AG04449 (cell line): Measurements from ENCODE around the gene ZNF92.
"Not testable (repeated sequence)": the region's sequence is repeated elsewhere in the genome, so short reads cannot be mapped to it uniquely, and the experiment has no call there.

Experiments
- CTCF ChIA-PET: fragments of 350-600 bp; formaldehyde crosslinking; extraction: SDS; loops from one replicate; lab custom pipeline; 2021; ENCODE audit warnings: antibody characterized with exemption; lab: Yijun Ruan, JAX
- POLR2A ChIA-PET: fragments of 400-600, 350-600 bp; formaldehyde crosslinking; extraction: SDS; loops from one replicate; lab custom pipeline; 2020; ENCODE audit warnings: antibody characterized with exemption, inconsistent platforms; lab: Yijun Ruan, JAX
- DNase-seq: peaks from one replicate; pipeline ENCODE4 v3.0.0-alpha.2; 2010; ENCODE audit warnings: low read depth, low spot score
- H3K4me3 ChIP-seq: 2 replicates; pipeline ENCODE4 v1.5.1; 2011; ENCODE audit warnings: low read depth, mild to moderate bottlenecking, control low read depth, low read length
- TF ChIP-seq, protein P1 (sequence below): IDR thresholded peaks from one replicate; pipeline ENCODE4 v1.5.1; 2011; ENCODE audit warnings: mild to moderate bottlenecking, moderate library complexity, low read length, control low read depth, inconsistent platforms; ENCODE audit not compliant: insufficient read depth; ENCODE audit errors: missing control alignments

ZNF92 gene

GRCh38 chr7:65411249-65411648, 37.6 kb downstream of the ZNF92 start:
- DNase-seq = no peak
- ChIA-PET POLR2A (no interaction called here), CTCF (no interaction called here)
- TF ChIP-seq, protein P1, sequence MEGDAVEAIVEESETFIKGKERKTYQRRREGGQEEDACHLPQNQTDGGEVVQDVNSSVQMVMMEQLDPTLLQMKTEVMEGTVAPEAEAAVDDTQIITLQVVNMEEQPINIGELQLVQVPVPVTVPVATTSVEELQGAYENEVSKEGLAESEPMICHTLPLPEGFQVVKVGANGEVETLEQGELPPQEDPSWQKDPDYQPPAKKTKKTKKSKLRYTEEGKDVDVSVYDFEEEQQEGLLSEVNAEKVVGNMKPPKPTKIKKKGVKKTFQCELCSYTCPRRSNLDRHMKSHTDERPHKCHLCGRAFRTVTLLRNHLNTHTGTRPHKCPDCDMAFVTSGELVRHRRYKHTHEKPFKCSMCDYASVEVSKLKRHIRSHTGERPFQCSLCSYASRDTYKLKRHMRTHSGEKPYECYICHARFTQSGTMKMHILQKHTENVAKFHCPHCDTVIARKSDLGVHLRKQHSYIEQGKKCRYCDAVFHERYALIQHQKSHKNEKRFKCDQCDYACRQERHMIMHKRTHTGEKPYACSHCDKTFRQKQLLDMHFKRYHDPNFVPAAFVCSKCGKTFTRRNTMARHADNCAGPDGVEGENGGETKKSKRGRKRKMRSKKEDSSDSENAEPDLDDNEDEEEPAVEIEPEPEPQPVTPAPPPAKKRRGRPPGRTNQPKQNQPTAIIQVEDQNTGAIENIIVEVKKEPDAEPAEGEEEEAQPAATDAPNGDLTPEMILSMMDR = no peak
- no peak overlapping the region for H3K4me3 ChIP-seq

GRCh38 chr7:65422670-65423069, 49.0 kb downstream of the ZNF92 start:
- ChIA-PET CTCF (no interaction called here), POLR2A (no interaction called here)
- no peak overlapping the region for H3K4me3 ChIP-seq
- no peak for DNase-seq
- TF ChIP-seq, protein P1 = no peak

GRCh38 chr7:65423286-65423685, 49.6 kb downstream of the ZNF92 start:
- POLR2A ChIA-PET, CTCF ChIA-PET, H3K4me3 ChIP-seq, DNase-seq: not testable (repeated sequence)

GRCh38 chr7:65429642-65430343, 56.1 kb downstream of the ZNF92 start:
- no peak overlapping the region for H3K4me3 ChIP-seq
- ChIA-PET CTCF (no interaction called here), POLR2A (no interaction called here)
- no peak for DNase-seq
- TF ChIP-seq, protein P1 = no peak

- ChIA-PET POLR2A (no interaction called here), CTCF (no interaction called here)
- TF ChIP-seq, protein P1 = no peak
- no peak overlapping the region for H3K4me3 ChIP-seq
- no peak for DNase-seq
These were observed 56.9 kb downstream of the ZNF92 start for GRCh38 chr7:65430344-65431186.

- ChIA-PET CTCF (no interaction called here), POLR2A (no interaction called here)
- H3K4me3 ChIP-seq = no peak overlapping the region
- DNase-seq = no peak
- TF ChIP-seq, protein P1 = no peak
These were observed 60.7 kb downstream of the ZNF92 start for GRCh38 chr7:65434307-65434706.

DNA sequence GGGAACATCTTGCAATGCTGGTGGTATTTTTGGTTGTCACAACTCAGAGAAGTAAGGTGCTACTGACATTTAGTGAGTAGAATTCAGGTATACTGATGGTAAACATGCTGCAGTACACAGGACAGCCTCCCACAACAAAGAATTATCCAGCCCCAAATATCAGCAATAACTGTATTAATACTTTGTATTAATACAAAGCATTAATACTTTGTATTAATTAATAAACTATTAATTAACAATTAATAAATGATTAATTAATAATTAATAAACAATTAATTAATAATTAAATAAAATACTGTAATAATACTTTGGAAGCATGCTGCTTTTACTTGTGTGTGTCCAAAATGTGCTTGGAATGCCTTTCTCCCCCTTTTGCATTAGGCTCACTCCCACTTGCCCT, 62.5 kb downstream of the ZNF92 start:
- POLR2A ChIA-PET = no interaction called here
- H3K4me3 ChIP-seq = no peak overlapping the region
- DNase-seq = no peak
- TF ChIP-seq, protein P1 = no peak
- CTCF ChIA-PET = no interaction called here
